ENCODE data around the gene TMEM181.

DNA sequence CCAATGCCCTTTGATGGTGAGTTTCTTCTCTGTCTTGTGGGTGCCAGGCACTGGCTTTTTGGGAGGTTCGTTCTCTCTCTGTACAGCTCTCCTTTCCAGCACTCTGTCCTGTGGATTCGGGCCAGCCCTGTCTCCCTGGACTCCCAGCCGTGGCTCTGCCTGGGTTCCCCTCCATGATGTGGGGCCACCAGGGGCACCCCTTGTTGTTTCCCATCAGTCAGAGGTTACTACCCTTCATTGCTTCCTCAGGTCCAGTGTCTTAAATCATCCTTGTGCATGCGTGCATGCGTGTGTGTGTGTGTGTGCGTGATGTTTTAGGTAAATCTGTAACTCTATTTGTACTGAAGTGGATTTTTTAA lies 44.1 kb downstream of the TMEM181 start:
- no peak for TF ChIP-seq CTCF (IDR thresholded peaks at IDR 0.05)
- no peak for TF ChIP-seq POLR2A (IDR thresholded peaks at IDR 0.05)
